Measurements from ENCODE around the gene TSKU.

GRCh38 chr11:76769645-76770586 is 13.2 kb upstream of the TSKU start:
- TF ChIP-seq GATA3 (IDR thresholded peaks at IDR 0.05; ENCODE audit: low read depth, low read length) (no peak), GATA2 (IDR thresholded peaks at IDR 0.05; ENCODE audit: low read depth, low read length) (no peak)

Measured in SH-SY5Y (cell line).